Panc1 (cell line): ENCODE data around the gene CHI3L1.

Experiments
- CTCF ChIP-seq: fragments of 450-650 bp; IDR thresholded peaks from 2 replicates; pipeline ENCODE4 v1.5.1; 2017; ENCODE audit warnings: mild to moderate bottlenecking
- POLR2AphosphoS5 ChIP-seq: IDR thresholded peaks from 2 replicates; pipeline ENCODE4 v1.6.1; 2012; ENCODE audit warnings: mild to moderate bottlenecking, low read depth, low read length, moderate library complexity
- TCF7L2 ChIP-seq: IDR thresholded peaks from 2 replicates; pipeline ENCODE4 v1.6.1; 2011; ENCODE audit warnings: mild to moderate bottlenecking, low read depth, low read length, inconsistent platforms

GRCh38 chr1:203171341-203172183 is 14.9 kb downstream of the CHI3L1 start:
- TF ChIP-seq CTCF, result no peak
- TF ChIP-seq POLR2AphosphoS5, result no peak
- no peak for TF ChIP-seq TCF7L2
